DMS 273 (cell line): ENCODE data around the gene DMBT1.

ENCODE experiments used
- DNase-seq: peaks from one replicate; lab custom pipeline; 2025; ENCODE audit not compliant: unreplicated experiment; lab: John Stamatoyannopoulos, UW

DMBT1 gene

GRCh38 chr10:122560279-122560804 lies at the start of gene DMBT1:
Gene DMBT1 (plus strand): TSS chr10:122560754. CDS start chr10:122560771, 17 bp downstream.
- no peak for DNase-seq

GRCh38 chr10:122513053-122513452 lies 47.5 kb upstream of the DMBT1 start:
- DNase-seq: no peak

DNA sequence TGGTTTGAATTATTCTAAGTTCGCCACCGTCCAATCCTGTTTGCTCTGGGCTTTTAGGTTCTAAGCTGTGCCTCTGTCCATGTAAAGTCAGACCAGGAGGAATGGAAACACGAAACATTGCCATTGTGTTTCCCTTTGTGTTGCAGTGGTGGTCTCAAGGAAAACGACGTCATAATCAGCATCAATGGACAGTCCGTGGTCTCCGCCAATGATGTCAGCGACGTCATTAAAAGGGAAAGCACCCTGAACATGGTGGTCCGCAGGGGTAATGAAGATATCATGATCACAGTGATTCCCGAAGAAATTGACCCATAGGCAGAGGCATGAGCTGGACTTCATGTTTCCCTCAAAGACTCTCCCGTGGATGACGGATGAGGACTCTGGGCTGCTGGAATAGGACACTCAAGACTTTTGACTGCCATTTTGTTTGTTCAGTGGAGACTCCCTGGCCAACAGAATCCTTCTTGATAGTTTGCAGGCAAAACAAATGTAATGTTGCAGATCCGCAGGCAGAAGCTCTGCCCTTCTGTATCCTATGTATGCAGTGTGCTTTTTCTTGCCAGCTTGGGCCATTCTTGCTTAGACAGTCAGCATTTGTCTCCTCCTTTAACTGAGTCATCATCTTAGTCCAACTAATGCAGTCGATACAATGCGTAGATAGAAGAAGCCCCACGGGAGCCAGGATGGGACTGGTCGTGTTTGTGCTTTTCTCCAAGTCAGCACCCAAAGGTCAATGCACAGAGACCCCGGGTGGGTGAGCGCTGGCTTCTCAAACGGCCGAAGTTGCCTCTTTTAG lies 46.3 kb upstream of the DMBT1 start:
- no peak for DNase-seq

- no peak for DNase-seq
Measured at GRCh38 chr10:122515022-122515424, 45.5 kb upstream of the DMBT1 start.

DNA sequence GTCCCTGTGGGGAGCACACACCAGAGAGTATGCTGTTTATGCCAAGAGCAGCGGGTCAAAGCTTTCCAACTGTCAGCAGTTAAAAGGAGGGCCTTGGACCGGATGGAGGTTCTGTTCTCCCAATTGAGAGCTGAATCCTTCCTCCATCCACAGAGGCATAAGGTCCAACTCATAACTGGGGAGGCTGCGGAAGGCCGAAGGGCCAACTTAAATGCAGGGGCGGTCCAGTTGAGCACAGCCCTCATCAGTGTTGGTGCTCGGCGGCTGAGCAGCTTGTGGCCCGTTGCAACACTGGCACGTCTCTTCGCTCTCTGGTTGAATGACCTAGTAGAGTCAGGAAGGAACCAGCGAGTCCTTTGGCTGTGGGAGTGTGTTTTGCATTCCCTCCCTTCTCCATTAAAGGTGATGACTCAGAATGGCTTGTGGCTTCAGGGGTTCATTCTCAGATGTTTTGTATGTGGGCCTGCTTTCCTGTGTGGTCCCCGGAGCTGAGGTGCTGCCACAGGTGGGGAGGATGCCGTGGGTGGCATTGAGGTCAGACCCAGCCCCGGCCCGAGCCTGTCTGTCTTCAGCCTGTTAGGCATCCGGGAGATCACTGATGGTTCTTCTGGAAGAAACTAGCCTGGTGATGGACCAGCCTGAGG lies 44.8 kb upstream of the DMBT1 start:
- DNase-seq: no peak

DNA sequence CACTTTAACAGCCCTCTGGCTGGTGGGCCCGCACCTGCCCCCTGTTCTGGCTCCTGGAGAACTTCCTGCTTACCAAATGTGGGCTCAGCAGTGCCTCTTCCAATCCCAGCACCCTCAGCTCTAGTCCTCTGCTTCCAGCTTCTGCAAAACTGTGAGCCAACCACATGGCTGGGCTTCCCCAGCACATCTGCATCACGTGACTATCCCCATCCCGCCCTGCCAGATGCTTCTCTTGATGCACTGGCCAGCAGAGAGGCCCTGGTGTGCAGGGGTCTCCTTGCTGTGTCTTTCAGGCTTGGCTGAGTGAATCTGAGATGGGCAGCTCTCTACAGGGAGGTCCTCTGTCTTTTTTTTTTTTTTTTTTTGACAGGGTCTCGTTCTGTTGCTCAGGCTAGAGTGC lies 43.8 kb upstream of the DMBT1 start:
- peak; percentile 35 for DNase-seq

GRCh38 chr10:122519144-122519543 lies 41.4 kb upstream of the DMBT1 start:
- peak; percentile 58 for DNase-seq

DNA sequence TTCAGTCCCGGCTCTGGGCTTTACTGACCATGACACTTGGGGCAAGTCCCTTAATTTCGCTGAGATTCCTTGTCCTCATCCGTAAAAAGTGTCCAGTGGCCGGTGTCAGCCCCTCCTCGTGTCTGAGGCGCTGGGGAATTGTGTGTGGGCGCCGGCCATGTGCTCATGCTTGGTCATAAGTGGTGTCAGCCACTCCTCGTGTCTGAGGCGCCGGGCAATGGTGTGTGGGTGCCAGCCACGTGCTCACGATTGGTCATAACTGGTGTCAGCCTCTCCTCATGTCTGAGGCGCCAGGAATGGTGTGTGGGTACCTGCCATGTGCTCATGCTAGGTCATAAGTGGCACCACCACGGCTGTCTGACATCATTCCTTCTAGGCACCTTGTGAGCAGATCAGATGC lies 40.7 kb upstream of the DMBT1 start:
- DNase-seq: no peak

DNA sequence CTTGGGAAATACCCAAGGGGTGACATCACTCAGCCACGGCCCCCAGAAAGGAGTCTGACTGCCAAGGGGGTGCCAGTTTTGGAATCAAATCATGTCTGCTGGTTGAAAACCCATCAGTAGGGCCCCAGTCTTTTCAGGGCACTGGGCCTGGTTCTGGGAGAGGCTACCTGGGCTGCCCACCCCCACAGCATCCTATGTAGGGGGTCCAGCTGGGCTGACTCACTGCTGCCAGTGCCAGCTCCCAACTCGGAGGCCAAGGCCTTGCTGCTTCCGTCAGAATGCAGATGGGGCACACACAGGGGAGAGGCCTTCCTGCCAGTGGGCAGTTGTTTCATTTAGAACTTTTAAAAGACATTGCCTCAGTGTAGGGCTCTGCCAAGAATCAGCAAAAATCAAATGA lies 39.5 kb upstream of the DMBT1 start:
- no peak for DNase-seq

DNA sequence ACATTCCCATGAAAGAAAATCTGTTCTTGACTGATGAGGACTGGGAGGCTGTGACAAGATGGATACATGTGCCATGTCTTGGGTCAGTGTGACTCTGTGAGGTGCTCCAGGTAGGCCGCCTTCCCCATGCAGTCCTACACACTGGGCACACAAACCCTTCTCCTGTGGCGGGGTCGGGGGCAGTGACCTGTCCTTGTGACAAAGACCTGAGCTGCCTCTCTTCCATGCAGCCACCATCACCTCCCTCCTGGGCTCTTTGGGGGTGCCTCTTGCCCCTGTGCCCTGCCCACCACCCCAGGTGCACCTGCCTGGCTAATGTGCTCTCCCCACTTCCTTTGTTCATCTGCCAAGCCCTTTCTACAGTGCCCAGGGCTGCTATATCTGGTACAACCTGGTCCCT lies 35.7 kb upstream of the DMBT1 start:
- DNase-seq: no peak

DNA sequence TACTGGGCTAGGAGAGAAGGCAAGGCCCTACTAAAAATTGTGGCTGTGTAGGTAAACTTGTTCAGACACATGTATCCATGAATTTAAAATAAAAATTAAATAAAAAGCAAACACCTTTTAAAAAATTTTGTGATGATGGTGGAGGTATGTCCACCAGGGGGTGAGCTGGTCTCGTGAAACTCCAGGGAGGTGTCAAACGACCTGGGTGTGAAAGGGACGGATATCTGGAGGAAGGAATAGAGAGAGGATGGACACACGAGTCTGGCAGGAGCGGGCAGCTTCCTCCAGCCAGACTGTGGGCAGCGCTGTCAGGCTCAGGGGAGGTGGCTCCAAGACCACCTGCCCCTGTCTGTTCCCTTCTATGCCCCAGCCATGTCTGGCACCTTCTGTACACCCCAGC lies 34.8 kb upstream of the DMBT1 start:
- DNase-seq: peak; percentile 63

- no peak for DNase-seq
Measured at GRCh38 chr10:122526892-122527291, 33.7 kb upstream of the DMBT1 start.

DNA sequence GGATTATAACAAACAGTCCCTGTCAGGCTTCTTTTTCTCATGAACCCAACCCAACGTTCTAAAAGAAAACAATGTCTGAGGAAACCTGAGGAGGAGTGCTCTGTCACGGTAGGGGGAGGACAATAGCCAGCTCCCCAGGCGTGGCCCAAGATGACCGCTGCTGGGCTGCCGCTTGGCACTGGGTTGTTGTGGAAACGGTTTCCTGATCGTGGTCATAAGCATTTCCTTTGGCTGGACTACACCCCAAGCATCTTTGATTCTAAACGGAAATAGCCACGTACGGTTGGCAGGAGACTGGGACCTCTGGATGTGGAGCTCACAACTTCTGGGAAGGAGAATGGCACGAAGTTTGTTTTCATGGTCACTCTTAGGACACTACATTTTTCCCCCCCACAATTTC lies 30.4 kb upstream of the DMBT1 start:
- DNase-seq: no peak

- DNase-seq: no peak
Measured at GRCh38 chr10:122531261-122531660, 29.3 kb upstream of the DMBT1 start.

GRCh38 chr10:122531939-122532338 lies 28.6 kb upstream of the DMBT1 start:
- no peak for DNase-seq

- no peak for DNase-seq
Measured at GRCh38 chr10:122532601-122533296, 27.8 kb upstream of the DMBT1 start.

GRCh38 chr10:122537545-122537944 lies 23.0 kb upstream of the DMBT1 start:
- DNase-seq: no peak

GRCh38 chr10:122541541-122542002 lies 19.0 kb upstream of the DMBT1 start:
- no peak for DNase-seq

DNA sequence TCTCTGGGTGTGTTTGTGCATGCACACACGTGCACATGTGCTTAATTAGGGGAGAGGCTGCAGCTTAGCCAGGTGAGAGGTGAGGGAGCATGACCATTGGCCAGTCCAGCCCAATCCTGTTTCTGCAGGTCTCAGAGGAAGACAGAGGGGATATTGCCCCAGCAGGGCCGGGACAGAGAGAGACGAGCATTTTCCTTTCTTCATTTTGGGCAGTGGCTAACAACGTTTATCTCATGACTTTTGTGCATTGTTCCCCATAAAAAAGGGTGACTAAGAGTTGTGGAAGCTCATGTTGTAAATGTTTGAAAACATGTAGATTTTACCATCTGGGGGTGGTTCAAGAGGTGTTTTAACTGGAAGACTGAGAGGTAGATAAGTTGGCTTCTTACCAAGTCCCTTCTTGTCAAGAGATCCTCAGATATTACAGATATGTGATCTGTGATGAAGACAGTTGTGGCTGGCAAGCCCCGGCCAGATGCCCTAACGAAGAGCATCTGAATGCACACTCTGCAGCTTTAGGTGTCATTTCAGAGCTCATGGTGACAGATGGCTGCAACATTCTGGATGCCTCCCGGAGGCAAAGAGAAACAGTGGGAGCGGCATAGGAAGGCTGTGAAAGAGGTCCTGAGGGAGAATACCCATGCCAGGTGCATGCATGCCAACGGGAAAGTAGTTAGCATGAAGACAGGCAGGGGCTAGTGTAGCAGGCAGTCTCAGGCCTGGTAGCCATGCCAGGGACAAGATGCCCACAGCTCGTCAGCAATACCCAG lies 16.7 kb upstream of the DMBT1 start:
- peak; percentile 80 for DNase-seq

DNA sequence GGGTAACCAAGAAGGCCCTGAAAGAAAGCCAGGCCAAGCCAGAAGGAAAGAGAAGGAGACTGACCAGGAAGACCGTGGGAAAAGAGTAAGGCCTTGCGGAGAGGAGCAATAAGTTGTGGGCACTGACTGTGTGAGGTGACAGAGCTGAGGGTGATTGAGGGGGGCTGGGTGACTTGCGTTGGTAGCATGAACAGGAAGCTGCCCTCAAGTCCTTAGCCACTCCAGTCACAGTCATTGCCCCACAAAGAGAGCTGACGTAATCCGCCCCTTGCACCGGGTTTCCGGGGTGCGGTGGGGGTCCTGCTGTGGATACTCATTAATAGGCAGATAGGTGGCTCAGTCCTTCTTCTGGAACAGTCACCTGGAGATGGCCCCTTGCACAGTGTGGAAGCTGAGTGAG lies 16.1 kb upstream of the DMBT1 start:
- no peak for DNase-seq

DNA sequence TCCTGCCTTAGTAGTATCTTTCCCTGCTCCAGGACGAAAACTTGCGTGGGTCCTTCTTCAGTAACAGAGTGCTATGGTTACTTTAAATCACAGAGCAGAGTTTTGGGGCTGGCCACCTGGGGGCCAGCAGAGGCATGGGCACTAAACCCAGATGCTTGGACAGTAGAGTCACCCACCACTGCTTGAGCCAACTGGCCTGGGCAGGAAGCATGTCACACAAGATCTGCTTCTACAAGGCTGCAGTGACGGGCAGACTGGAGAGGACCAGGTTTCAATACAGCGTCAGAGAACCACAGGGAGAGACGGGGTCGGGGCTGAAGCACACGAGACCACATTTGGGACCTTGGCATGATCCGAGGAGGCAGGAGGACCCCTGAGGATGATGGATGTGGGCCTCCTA lies 14.3 kb upstream of the DMBT1 start:
- no peak for DNase-seq
